GM18511 (cell line): ENCODE data around the gene RAB23.

ENCODE experiments used
- ATAC-seq: cut with Tn5 transposase; IDR thresholded peaks from one replicate; pipeline ENCODE4 v1.9.1; 2021; ENCODE audit warnings: mild to moderate bottlenecking, moderate library complexity; ENCODE audit not compliant: unreplicated experiment

RAB23 gene

GRCh38 chr6:57183336-57183735 is 38.8 kb downstream of the RAB23 start:
- no peak for ATAC-seq

DNA sequence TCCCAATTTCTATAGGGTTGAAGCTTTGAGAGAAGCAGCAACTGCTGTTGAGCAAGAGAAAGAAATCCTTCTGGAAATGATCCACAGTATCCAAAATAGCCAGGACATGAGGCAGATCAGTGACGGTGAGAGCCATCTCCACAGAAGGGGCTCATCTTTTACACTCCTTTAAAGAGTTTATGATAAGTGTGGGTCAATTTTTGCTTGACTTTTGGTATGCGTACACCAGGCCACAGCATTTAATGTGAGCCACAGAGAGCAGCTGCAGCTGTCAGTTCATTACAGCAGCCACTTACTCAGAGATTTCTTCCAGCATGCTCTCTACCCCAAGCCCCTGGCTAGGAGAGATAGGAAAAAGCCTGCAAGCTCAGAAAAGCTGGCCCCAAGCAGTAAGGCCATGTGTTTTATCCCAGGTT is 40.1 kb downstream of the RAB23 start:
- ATAC-seq = no peak

DNA sequence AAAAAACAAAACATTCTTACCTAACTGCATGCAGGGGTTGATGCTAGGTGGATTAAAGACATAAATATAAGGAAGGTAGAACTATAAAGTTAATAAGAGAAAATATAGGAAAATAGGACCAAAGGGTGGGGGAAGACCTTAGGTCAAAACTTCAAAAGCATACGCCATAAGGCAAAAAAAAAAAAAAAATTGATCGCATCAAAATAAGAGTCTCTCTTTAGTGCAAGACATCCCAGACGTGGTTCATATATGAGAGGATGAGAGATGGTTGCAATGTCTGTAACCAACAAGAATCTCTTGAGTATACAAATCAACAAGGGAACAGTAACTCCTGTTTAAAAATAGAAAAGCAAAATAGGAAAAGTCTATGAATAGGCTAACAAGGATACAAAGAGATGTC is 41.5 kb downstream of the RAB23 start:
- ATAC-seq = no peak

GRCh38 chr6:57177545-57178265 is 44.4 kb downstream of the RAB23 start:
- no peak for ATAC-seq

DNA sequence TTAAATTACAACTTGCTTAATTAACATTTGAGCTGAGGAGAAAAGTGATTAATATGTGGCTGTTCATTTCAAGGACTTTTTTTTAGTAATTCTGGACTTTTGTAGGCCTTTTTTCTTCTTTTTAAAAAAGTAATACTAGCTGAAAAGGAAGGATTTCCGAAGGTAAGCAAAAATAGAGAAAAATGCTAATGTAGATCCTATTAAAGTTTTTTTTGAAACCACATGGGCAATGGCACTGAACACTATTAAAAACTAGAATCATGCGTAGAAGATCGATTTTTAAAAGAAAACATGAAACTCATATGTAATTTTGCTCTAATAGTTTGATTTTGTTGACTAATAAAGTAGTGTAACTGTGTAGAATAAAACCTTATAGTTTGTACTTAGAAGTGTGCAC is 47.6 kb downstream of the RAB23 start:
- no peak for ATAC-seq

DNA sequence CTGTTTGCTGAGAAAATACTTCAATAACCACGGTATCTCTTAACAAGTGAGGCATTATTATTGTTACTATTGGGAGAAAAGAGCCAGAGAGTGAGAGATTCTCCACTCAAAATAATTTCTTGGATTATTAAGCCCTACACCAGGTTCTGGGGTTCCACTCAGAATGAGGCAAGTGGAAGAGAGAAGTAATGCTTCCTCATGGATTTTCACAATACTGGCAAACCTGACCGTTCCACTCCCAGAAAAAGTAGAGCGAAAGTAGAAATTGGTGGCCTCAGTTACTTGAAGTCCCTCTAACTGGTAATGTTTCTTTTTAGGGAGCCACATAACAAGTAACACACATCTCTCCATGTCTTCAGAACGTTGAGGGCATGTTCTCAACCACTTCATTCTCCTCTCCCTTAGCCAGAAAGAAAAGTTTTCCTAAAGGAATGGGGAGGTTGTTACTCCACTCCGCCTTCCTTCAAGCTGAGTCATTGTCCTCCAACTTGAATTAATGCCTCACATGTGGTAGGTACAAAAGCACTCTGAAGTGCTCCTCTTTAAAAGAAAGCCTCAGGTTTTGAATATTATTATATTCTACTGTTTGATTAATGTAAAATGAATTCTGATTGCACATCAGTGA is 48.1 kb downstream of the RAB23 start:
- no peak for ATAC-seq

- peak; percentile 19 for ATAC-seq
These were observed 48.8 kb downstream of the RAB23 start for GRCh38 chr6:57173056-57173885.

DNA sequence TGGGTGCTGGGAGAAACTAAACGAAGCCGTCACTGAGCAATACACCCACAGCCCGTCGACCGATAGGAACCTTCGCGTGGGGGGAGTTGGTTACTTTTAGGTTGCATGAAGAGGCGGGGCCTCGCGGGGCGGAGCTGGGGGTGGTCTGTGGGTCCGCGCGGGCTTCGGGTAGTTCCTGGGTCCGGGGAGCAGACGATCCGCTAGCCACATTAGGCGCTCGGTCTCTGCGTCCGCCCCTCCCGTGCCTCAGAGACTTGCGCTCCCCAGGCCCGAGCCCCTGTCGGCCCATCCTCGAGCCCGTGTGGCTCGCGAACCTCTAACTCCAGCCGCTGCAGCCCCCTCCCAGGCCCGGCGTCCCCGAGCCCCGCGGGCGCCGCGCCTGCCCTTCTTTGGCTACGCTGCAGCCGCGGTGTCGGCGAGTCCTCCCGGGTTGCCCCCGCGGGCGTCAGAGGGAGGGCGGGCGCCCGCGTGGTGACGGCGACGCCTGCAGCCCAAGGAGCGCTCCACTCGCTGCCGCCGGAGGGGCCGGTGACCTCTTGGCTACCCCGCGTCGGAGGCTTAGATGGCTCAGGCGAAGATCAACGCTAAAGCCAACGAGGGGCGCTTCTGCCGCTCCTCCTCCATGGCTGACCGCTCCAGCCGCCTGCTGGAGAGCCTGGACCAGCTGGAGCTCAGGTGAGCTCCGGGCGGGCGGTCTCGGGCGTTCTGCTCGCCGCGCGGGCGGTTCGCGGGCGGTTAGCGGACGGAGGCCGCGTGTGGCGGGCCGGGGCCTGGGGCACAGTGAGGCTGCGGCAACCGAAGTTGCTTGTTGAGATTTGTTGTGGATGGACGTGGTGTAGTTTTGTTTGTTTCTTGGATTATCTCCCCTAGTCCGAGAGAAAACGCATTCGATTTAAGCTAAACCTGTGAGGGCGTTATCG is 49.7 kb downstream of the RAB23 start, which contains the start of gene BAG2:
Gene BAG2 (plus strand): TSS at position 191 of the 920 bp plus-strand sequence. CDS start 372 bp downstream, at position 563.
- ATAC-seq = peak; percentile 88

DNA sequence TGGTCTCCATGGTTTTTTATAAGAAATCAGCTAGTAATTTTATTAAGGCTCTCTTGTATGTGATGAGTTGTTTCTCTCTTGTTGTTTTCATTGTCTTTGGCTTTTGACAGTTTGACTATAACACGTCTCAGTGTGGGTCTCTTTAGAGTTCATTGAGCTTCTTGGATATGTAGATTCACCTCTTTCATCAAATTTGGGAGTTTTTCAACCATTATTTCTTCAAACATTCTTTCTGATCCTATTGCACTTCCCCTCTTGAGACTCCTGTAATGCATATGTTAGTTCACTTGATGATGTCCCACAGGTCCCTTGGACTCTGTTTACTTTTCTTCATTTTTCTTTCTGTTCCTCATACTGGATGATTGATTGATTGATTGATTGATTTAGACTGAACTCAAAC is 57.0 kb downstream of the RAB23 start:
- no peak for ATAC-seq

DNA sequence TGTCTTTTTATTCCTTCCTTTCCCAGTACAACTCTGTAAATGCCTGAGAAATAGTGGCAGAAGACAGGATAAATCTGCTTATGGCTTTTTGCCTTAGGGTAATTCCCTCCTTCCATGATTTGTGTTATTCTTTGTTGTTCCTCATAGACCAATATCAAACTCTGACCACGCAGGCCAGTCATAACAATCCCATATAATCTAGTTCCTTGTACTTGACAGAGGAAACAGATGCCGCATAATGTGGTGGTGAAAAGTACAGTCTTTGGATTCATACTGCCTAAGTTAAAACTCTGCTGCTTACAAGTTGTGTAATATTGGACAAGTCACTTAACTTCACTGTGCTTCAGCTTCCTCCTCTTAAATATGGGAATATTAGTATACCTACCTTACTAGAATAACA is 58.2 kb downstream of the RAB23 start:
- no peak for ATAC-seq

GRCh38 chr6:57162516-57162915 is 59.6 kb downstream of the RAB23 start:
- no peak for ATAC-seq

DNA sequence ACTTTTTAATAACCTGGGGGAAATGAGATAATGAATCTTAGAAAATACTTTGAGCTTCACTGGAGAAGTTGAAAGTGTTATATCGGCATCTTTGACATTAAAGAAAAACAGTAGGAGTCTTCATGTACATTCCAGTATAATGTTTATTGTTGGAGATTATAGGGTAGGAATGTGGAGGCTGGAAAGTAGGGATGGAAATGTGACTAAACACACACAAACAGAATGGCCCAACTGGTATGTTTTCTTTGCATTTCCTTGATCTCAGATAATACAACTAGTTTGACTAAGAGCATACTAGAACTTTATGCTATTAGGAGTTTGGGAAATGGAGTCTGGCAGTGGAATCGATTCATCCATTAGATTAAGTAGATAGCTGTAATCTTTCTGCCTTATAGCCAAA is 60.1 kb downstream of the RAB23 start:
- ATAC-seq = no peak

DNA sequence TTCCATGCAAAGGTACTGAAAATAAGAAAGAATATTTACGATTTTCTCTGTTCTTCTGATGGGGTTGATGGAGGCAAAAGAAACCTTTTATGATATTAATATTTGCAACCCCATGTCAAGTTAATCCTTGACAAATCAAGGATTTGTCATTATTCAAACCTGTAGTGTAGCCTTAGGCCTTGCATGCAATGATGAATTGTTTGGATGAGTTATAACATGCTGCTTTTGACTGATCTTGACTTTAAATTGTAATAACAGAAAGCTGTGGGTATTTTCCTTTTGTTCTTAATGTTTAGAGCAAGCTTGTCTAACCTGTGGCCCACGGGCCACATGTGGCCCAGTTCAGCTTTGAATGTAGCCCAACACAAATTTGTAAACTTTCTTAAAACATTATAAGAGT is 63.0 kb downstream of the RAB23 start:
- no peak for ATAC-seq

- no peak for ATAC-seq
These were observed 63.4 kb downstream of the RAB23 start for GRCh38 chr6:57158658-57159057.

DNA sequence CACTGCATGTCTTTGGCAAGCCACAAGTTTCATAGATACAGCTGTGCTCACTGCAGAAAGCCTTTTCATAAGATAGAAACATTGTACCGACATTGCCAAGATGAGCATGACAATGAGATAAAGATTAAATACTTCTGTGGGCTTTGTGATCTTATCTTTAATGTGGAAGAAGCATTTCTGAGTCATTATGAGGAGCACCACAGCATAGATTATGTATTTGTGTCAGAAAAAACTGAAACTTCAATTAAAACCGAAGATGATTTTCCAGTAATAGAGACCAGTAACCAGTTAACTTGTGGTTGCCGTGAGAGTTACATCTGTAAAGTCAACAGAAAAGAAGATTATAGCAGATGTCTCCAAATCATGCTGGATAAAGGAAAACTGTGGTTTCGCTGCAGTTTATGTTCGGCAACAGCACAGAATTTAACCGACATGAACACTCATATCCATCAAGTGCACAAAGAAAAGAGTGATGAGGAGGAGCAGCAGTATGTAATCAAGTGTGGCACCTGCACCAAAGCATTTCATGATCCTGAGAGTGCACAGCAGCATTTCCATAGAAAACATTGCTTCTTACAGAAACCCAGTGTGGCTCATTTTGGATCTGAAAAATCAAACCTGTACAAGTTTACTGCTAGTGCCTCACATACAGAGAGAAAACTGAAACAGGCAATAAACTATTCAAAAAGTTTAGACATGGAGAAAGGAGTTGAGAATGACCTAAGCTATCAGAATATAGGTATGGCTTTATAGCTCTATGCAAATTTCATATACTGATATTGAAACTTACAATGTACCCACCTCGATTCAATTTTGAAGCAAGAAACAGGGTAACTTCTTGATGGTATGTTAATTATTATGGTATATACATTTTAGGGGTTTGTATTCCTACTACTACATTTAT is 73.9 kb downstream of the RAB23 start:
- no peak for ATAC-seq

DNA sequence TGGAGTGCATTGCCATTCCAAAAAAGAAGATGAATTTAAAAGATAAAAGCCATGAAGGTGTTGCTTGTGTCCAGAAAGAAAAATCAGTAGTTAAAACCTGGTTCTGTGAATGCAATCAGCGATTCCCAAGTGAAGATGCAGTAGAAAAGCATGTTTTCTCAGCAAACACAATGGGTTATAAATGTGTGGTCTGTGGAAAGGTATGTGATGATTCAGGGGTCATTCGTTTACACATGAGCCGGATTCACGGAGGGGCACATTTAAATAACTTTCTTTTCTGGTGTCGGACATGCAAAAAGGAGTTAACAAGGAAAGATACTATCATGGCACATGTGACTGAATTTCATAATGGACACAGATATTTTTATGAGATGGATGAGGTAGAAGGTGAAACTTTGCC is 74.7 kb downstream of the RAB23 start:
- no peak for ATAC-seq

DNA sequence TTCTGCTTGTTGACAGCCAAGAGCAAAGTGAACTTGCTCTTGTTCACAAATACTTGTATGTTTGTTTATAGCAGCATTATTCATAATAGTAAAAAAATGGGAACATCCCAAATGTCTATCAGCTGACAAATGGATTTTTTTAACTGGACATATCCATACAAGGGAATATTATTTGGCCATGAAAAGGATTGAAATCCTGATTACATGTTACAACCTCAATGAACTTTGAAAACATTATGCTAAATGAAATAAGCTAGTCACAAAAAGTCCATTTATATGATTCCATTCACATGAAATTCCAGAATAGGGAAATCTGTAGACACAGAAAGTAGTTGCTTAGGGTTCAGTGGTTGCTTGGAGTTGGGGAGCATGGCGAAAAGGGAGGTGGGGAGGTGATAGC is 78.4 kb downstream of the RAB23 start:
- no peak for ATAC-seq

DNA sequence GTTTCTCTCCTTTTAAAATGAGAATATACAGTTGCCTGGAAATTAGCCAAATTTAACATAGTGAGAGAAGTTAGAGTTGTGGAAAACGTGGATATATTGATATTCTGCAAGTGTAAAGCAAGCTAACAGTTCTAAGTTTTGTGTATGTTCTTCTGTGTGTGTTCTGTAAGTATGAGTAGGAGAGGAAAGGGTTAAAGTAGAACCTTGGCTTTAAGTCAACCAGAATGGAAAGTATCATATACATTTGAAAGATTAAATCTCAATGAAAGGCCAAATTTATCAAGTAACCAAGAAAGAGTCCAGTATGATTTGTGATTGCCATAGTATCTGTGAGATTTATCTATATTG is 80.0 kb downstream of the RAB23 start:
- ATAC-seq = no peak

- no peak for ATAC-seq
These were observed 80.5 kb downstream of the RAB23 start for GRCh38 chr6:57141451-57142177.
